GM23248 (cell line): ENCODE results near the gene PDIA6. TPM values are rescaled to one million over a fixed set of nuclear protein-coding genes. Genes with fewer than 3 reads are reported as not detected.

ENCODE experiments used
- DNase-seq: peaks from one replicate; pipeline ENCODE4 v3.0.0-alpha.2; 2015
- H2AFZ ChIP-seq: fragments of 200-600 bp; sonication (generic); 2 replicates; pipeline ENCODE4 v1.6.1; 2016; ENCODE audit warnings: antibody characterized with exemption
- H3F3A ChIP-seq: fragments of 200-600 bp; sonication (generic); 2 replicates; pipeline ENCODE4 v1.6.1; 2016; ENCODE audit warnings: mild to moderate bottlenecking, antibody characterized with exemption, mixed run types; ENCODE audit not compliant: insufficient read depth
- H3K27ac ChIP-seq: fragments of 200-600 bp; sonication (generic); 2 replicates; pipeline ENCODE4 v1.5.1; 2016; ENCODE audit warnings: mild to moderate bottlenecking
- H3K27me3 ChIP-seq: fragments of 200-600 bp; sonication (generic); replicated peaks from 2 replicates; pipeline ENCODE4 v1.6.1; 2016; ENCODE audit warnings: mild to moderate bottlenecking; ENCODE audit not compliant: insufficient read depth
- H3K36me3 ChIP-seq: fragments of 200-600 bp; sonication (generic); 2 replicates; pipeline ENCODE4 v1.6.1; 2016; ENCODE audit warnings: low read depth, mild to moderate bottlenecking
- H3K4me1 ChIP-seq: fragments of 200-600 bp; sonication (generic); 2 replicates; pipeline ENCODE4 v1.6.1; 2016; ENCODE audit warnings: mild to moderate bottlenecking; ENCODE audit not compliant: insufficient read depth
- H3K4me2 ChIP-seq: fragments of 200-600 bp; sonication (generic); one replicate; pipeline ENCODE4 v1.6.1; 2016; ENCODE audit warnings: mild to moderate bottlenecking; ENCODE audit not compliant: unreplicated experiment
- H3K4me3 ChIP-seq: fragments of 200-600 bp; sonication (generic); 2 replicates; pipeline ENCODE4 v1.5.1; 2016; ENCODE audit warnings: mild to moderate bottlenecking
- H3K79me2 ChIP-seq: fragments of 200-600 bp; sonication (generic); 2 replicates; pipeline ENCODE4 v1.6.1; 2016; ENCODE audit warnings: mild to moderate bottlenecking; ENCODE audit not compliant: insufficient read depth
- H3K9ac ChIP-seq: fragments of 200-600 bp; sonication (generic); 2 replicates; pipeline ENCODE4 v1.6.1; 2016; ENCODE audit warnings: mild to moderate bottlenecking
- H3K9me2 ChIP-seq: fragments of 200-600 bp; sonication (generic); 2 replicates; pipeline ENCODE4 v1.6.1; 2016; ENCODE audit warnings: mixed run types, mild to moderate bottlenecking, moderate library complexity; ENCODE audit not compliant: insufficient read depth
- H3K9me3 ChIP-seq: fragments of 200-600 bp; sonication (generic); one replicate; pipeline ENCODE4 v1.6.1; 2017; ENCODE audit warnings: low read depth
- H4K20me1 ChIP-seq: fragments of 200-600 bp; sonication (generic); 2 replicates; pipeline ENCODE4 v1.6.0; 2016; ENCODE audit not compliant: insufficient read depth
- EZH2 ChIP-seq: fragments of 200-600 bp; sonication (generic); IDR thresholded peaks from 2 replicates; pipeline ENCODE4 v1.6.1; 2018; ENCODE audit warnings: antibody characterized with exemption, mild to moderate bottlenecking; ENCODE audit not compliant: insufficient read depth, poor library complexity, severe bottlenecking
- EZH2phosphoT487 ChIP-seq: fragments of 200-600 bp; sonication (generic); IDR thresholded peaks from 2 replicates; pipeline ENCODE4 v1.6.1; 2018; ENCODE audit warnings: antibody characterized with exemption, moderate library complexity, mild to moderate bottlenecking, low read depth; ENCODE audit not compliant: insufficient read depth
- WGBS, 2 experiments: methylation state at CpG; one replicate each; pipeline ENCODE4 v1.1.6; 2015 to 2017; ENCODE audit warnings: low lambda C conversion rate in 2 of 2, low coverage in 1 of 2; ENCODE audit errors: missing lambda C conversion rate in 2 of 2; 5-methylcytosine and 5-hydroxymethylcytosine counted together
- in situ Hi-C: fragments of 300-500 bp; cut with MboI; formaldehyde crosslinking; loops from 2 replicates; pipeline ENCODE4 v1.15.0; 2020
- polyA plus RNA-seq: library from polyadenylated mRNA; unstranded; fragments of >200 nt; fragmentation: Nextera tagmentation; extraction: Ambion mirVana; gene quantifications from 2 replicates; pipeline ENCODE4 v1.2.1, GENCODE V29; 2016
- total RNA-seq: library from RNA; depleted of rRNA; stranded (reverse); fragments of >200 nt; shearing (Covaris generic); gene quantifications from 2 replicates; pipeline ENCODE4 v1.2.3, GENCODE V29; 2014

The PDIA6 gene
- total and polyA plus RNA-seq, 2 experiments from 2014 or later = 363 to 502 TPM

GRCh38 chr2:10828346-10828745 is 15.8 kb upstream of the PDIA6 start:
- Histone ChIP-seq H3K9ac (no peak overlapping the region), H4K20me1 (no peaks in the 10 kb centered on the region), H3K4me2 (no peak overlapping the region), H3K79me2 (no peaks in the 10 kb centered on the region), H3K9me3 (no peaks in the 10 kb centered on the region), H3F3A (no peaks in the 10 kb centered on the region), H3K27me3 (peaks cover 65% of the 10 kb centered on the region), H3K9me2 (no peaks in the 10 kb centered on the region), H3K36me3 (no peaks in the 10 kb centered on the region), H3K4me1 (no peaks in the 10 kb centered on the region), H2AFZ (no peak overlapping the region), H3K27ac (no peak overlapping the region), H3K4me3 (no peak overlapping the region)
- in situ Hi-C loops = loop anchor here (25.0 kb wide), 1 partner anchor 609 kb away; no protein-coding TSS in a partner anchor
- no peak for TF ChIP-seq EZH2
- TF ChIP-seq EZH2phosphoT487 = no peak
- no peak for DNase-seq
- 52 to 69% methylated on average over 10 to 11 of the region's 11 CpGs for WGBS, 2 experiments

GRCh38 chr2:10826625-10827024 is 14.0 kb upstream of the PDIA6 start:
- H3K27me3 ChIP-seq = peaks cover 62% of the 10 kb centered on the region
- no peak overlapping the region for H2AFZ ChIP-seq
- H4K20me1 ChIP-seq = no peaks in the 10 kb centered on the region
- no peak overlapping the region for H3K27ac ChIP-seq
- in situ Hi-C loops = loop anchor here (25.0 kb wide), 1 partner anchor 611 kb away; no protein-coding TSS in a partner anchor
- H3K36me3 ChIP-seq = no peaks in the 10 kb centered on the region
- no peak overlapping the region for H3K4me2 ChIP-seq
- no peak for DNase-seq
- WGBS, 2 experiments = 59 to 62% methylated on average over 8 of the region's 8 CpGs
- H3K9me3 ChIP-seq = no peaks in the 10 kb centered on the region
- no peak for TF ChIP-seq EZH2
- no peak for TF ChIP-seq EZH2phosphoT487
- no peaks in the 10 kb centered on the region for H3K9me2 ChIP-seq
- no peak overlapping the region for H3K4me3 ChIP-seq
- no peaks in the 10 kb centered on the region for H3K79me2 ChIP-seq
- no peaks in the 10 kb centered on the region for H3F3A ChIP-seq
- no peak overlapping the region for H3K9ac ChIP-seq
- no peaks in the 10 kb centered on the region for H3K4me1 ChIP-seq

GRCh38 chr2:10826026-10826425 is 13.4 kb upstream of the PDIA6 start:
- no peak for DNase-seq
- no peak overlapping the region for H3K9ac ChIP-seq
- H3K9me3 ChIP-seq = no peaks in the 10 kb centered on the region
- H3K4me1 ChIP-seq = no peaks in the 10 kb centered on the region
- TF ChIP-seq EZH2 (no peak), EZH2phosphoT487 (no peak)
- H3K79me2 ChIP-seq = no peaks in the 10 kb centered on the region
- H3K4me3 ChIP-seq = no peak overlapping the region
- in situ Hi-C loops = loop anchor here (25.0 kb wide), 1 partner anchor 611 kb away; no protein-coding TSS in a partner anchor
- no peak overlapping the region for H2AFZ ChIP-seq
- peaks cover 60% of the 10 kb centered on the region for H3K27me3 ChIP-seq
- H3F3A ChIP-seq = no peaks in the 10 kb centered on the region
- no peak overlapping the region for H3K27ac ChIP-seq
- no peaks in the 10 kb centered on the region for H3K36me3 ChIP-seq
- no peak overlapping the region for H3K4me2 ChIP-seq
- WGBS, 2 experiments = 56 to 58% methylated on average over 8 of the region's 8 CpGs
- H4K20me1 ChIP-seq = no peaks in the 10 kb centered on the region
- no peaks in the 10 kb centered on the region for H3K9me2 ChIP-seq

DNA sequence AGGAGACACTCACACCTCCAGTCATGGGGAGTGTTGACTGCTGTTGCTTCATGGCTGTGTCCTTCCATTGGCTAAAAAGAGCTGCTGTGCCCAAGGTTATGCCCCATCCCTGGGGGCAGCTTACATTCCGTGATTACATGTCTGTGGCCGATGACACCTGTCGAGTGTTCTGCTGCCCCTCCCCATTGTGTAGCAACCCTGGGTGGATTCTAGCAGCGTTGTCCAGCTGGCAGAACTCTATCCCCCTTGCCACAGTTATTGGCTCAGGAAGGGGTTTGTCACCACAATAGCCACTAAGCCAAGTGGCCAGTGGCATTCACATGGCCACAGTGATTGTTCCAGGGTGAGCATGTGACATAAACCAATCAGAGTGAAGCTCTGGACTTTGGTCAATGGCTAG is 11.6 kb upstream of the PDIA6 start:
- in situ Hi-C loops = no loop called here
- H3K27me3 ChIP-seq = peaks cover 55% of the 10 kb centered on the region
- H3K4me2 ChIP-seq = no peak overlapping the region
- H3K4me1 ChIP-seq = no peaks in the 10 kb centered on the region
- no peak for DNase-seq
- H3K9me2 ChIP-seq = no peaks in the 10 kb centered on the region
- no peak overlapping the region for H3K27ac ChIP-seq
- H3K9me3 ChIP-seq = no peaks in the 10 kb centered on the region
- H3K36me3 ChIP-seq = no peaks in the 10 kb centered on the region
- H4K20me1 ChIP-seq = no peaks in the 10 kb centered on the region
- TF ChIP-seq EZH2phosphoT487 = no peak
- no peaks in the 10 kb centered on the region for H3F3A ChIP-seq
- H3K9ac ChIP-seq = no peak overlapping the region
- H3K4me3 ChIP-seq = no peak overlapping the region
- H2AFZ ChIP-seq = no peak overlapping the region
- H3K79me2 ChIP-seq = no peaks in the 10 kb centered on the region
- WGBS, 2 experiments = 39 to 58% methylated on average over 4 of the region's 4 CpGs

DNA sequence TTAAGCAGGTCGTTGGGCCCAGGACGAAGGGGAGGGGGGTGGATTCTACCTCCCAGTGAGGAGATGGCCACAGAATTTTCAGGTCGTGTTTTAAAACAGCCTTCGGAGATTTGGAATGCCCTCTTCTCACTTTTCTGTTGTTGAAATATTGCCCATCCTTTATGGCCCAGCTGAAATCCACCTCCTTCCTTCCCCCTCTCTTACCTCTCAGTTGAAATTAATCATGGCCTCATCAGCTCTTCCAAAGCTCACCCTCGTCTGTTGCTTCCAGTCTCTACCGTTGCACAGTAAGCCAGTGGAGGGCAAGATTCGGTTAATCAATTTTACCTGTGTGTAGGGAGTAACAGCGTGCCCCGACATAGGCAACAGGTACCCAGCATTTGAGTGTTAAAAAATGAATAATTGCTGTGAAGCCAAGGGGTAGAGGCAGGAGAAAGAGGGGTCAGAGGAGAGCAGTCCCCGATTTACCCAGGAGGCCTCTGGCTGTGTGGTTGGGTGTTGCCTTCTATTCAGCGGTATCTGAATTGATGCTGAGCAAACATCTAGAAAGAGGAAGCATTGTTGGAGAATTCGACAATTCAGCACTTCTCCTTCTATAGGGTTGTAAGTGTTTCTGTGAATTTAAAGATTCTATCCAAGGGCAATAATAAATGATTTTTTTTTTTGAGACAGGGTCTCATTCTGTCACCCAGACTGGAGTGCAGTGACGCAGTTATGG is 8.6 kb upstream of the PDIA6 start:
- H3K27ac ChIP-seq = no peak overlapping the region
- no peaks in the 10 kb centered on the region for H3K79me2 ChIP-seq
- no peaks in the 10 kb centered on the region for H3K9me3 ChIP-seq
- H3K4me2 ChIP-seq = no peak overlapping the region
- 62 to 63% methylated on average over 13 of the region's 13 CpGs for WGBS, 2 experiments
- TF ChIP-seq EZH2 = no peak
- TF ChIP-seq EZH2phosphoT487 = no peak
- no peak for DNase-seq
- H3K36me3 ChIP-seq = no peaks in the 10 kb centered on the region
- in situ Hi-C loops = no loop called here
- no peaks in the 10 kb centered on the region for H4K20me1 ChIP-seq
- no peak overlapping the region for H3K9ac ChIP-seq
- no peak overlapping the region for H3K4me3 ChIP-seq
- no peak overlapping the region for H2AFZ ChIP-seq
- H3K9me2 ChIP-seq = no peaks in the 10 kb centered on the region
- H3K27me3 ChIP-seq = peaks cover 36% of the 10 kb centered on the region
- H3F3A ChIP-seq = no peaks in the 10 kb centered on the region
- no peaks in the 10 kb centered on the region for H3K4me1 ChIP-seq
